ENCODE measurements around the gene EFCAB6.

EFCAB6 gene

GRCh38 chr22:43534916-43535315, 277.2 kb downstream of the EFCAB6 start:
- TF ChIP-seq, protein P1, sequence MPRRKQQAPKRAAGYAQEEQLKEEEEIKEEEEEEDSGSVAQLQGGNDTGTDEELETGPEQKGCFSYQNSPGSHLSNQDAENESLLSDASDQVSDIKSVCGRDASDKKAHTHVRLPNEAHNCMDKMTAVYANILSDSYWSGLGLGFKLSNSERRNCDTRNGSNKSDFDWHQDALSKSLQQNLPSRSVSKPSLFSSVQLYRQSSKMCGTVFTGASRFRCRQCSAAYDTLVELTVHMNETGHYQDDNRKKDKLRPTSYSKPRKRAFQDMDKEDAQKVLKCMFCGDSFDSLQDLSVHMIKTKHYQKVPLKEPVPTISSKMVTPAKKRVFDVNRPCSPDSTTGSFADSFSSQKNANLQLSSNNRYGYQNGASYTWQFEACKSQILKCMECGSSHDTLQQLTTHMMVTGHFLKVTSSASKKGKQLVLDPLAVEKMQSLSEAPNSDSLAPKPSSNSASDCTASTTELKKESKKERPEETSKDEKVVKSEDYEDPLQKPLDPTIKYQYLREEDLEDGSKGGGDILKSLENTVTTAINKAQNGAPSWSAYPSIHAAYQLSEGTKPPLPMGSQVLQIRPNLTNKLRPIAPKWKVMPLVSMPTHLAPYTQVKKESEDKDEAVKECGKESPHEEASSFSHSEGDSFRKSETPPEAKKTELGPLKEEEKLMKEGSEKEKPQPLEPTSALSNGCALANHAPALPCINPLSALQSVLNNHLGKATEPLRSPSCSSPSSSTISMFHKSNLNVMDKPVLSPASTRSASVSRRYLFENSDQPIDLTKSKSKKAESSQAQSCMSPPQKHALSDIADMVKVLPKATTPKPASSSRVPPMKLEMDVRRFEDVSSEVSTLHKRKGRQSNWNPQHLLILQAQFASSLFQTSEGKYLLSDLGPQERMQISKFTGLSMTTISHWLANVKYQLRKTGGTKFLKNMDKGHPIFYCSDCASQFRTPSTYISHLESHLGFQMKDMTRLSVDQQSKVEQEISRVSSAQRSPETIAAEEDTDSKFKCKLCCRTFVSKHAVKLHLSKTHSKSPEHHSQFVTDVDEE (CRISPR knock-in tag; IDR thresholded peaks at IDR 0.05) = no peak
- TF ChIP-seq PATZ1 (CRISPR knock-in tag; IDR thresholded peaks at IDR 0.05; ENCODE audit: borderline replicate concordance) (no peak), ZFP30 (CRISPR knock-in tag; IDR thresholded peaks at IDR 0.05) (no peak), PPARA (CRISPR knock-in tag; IDR thresholded peaks at IDR 0.05; ENCODE audit: borderline replicate concordance) (no peak), ZNF70 (CRISPR knock-in tag; IDR thresholded peaks at IDR 0.05) (no peak)
- no peak for ATAC-seq

- TF ChIP-seq TOX (CRISPR knock-in tag; IDR thresholded peaks at IDR 0.05; ENCODE audit: borderline replicate concordance) (no peak), ZC3H10 (CRISPR knock-in tag; IDR thresholded peaks at IDR 0.05) (no peak), PATZ1 (CRISPR knock-in tag; IDR thresholded peaks at IDR 0.05; ENCODE audit: borderline replicate concordance) (no peak), RARB (CRISPR knock-in tag; IDR thresholded peaks at IDR 0.05) (no peak), GLIS3 (CRISPR knock-in tag; IDR thresholded peaks at IDR 0.05) (no peak), ESRRG (CRISPR knock-in tag; IDR thresholded peaks at IDR 0.05) (no peak), ZNF70 (CRISPR knock-in tag; IDR thresholded peaks at IDR 0.05) (no peak), ZNF8 (CRISPR knock-in tag; IDR thresholded peaks at IDR 0.05) (no peak), ISL1 (CRISPR knock-in tag; IDR thresholded peaks at IDR 0.05) (no peak), TCF4 (CRISPR knock-in tag; IDR thresholded peaks at IDR 0.05; ENCODE audit: borderline replicate concordance) (no peak), CSDC2 (CRISPR knock-in tag; IDR thresholded peaks at IDR 0.05) (no peak), PPARA (CRISPR knock-in tag; IDR thresholded peaks at IDR 0.05; ENCODE audit: borderline replicate concordance) (no peak)
- TF ChIP-seq, protein P1 (CRISPR knock-in tag; IDR thresholded peaks at IDR 0.05) = no peak
- TF ChIP-seq, protein P2, sequence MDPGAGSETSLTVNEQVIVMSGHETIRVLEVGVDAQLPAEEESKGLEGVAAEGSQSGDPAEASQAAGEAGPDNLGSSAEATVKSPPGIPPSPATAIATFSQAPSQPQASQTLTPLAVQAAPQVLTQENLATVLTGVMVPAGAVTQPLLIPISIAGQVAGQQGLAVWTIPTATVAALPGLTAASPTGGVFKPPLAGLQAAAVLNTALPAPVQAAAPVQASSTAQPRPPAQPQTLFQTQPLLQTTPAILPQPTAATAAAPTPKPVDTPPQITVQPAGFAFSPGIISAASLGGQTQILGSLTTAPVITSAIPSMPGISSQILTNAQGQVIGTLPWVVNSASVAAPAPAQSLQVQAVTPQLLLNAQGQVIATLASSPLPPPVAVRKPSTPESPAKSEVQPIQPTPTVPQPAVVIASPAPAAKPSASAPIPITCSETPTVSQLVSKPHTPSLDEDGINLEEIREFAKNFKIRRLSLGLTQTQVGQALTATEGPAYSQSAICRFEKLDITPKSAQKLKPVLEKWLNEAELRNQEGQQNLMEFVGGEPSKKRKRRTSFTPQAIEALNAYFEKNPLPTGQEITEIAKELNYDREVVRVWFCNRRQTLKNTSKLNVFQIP (CRISPR knock-in tag; IDR thresholded peaks at IDR 0.05; ENCODE audit: borderline replicate concordance, low read depth) = no peak
- no peak for ATAC-seq
These were observed 278.3 kb downstream of the EFCAB6 start for GRCh38 chr22:43533656-43534428.

DNA sequence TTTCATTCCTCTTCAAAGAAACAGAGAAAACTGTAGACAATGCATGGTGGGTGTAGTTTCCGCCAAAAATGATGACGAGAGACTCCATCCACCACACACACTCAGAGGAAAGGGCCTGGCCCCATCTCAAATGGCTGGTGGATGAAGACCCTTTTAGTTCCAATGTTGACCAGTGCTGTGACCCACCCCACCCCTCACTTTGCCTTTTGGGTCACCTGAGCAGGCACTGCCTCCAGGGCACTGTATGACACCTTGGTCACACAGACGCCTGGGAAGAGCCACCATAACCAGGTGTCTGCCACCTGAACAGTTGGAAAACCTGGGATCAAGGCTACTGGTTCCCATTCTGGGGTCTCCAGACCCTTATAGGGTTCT, 279.0 kb downstream of the EFCAB6 start:
- TF ChIP-seq TOX (CRISPR knock-in tag; IDR thresholded peaks at IDR 0.05; ENCODE audit: borderline replicate concordance) = no peak
- TF ChIP-seq, protein P3, sequence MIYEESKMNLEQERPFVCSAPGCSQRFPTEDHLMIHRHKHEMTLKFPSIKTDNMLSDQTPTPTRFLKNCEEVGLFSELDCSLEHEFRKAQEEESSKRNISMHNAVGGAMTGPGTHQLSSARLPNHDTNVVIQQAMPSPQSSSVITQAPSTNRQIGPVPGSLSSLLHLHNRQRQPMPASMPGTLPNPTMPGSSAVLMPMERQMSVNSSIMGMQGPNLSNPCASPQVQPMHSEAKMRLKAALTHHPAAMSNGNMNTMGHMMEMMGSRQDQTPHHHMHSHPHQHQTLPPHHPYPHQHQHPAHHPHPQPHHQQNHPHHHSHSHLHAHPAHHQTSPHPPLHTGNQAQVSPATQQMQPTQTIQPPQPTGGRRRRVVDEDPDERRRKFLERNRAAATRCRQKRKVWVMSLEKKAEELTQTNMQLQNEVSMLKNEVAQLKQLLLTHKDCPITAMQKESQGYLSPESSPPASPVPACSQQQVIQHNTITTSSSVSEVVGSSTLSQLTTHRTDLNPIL (CRISPR knock-in tag; IDR thresholded peaks at IDR 0.05; ENCODE audit: low read depth) = no peak
- no peak for TF ChIP-seq SNAI2 (CRISPR knock-in tag; IDR thresholded peaks at IDR 0.05)
- no peak for TF ChIP-seq ZFP30 (CRISPR knock-in tag; IDR thresholded peaks at IDR 0.05)
- no peak for TF ChIP-seq BACH2 (CRISPR knock-in tag; IDR thresholded peaks at IDR 0.05; ENCODE audit: borderline replicate concordance)
- no peak for ATAC-seq

All from SK-N-SH treated with all-trans-retinoic acid at 6 μM for 48 hours (cell line).